G401 (cell line): ENCODE results near the gene NADK2. TPM values are rescaled to one million over a fixed set of nuclear protein-coding genes. Genes with fewer than 3 reads are reported as not detected.
A peak's percentile ranks its signal among the peaks of the same experiment; 100 is the strongest.
"Not testable (repeated sequence)": the region's sequence is repeated elsewhere in the genome, so short reads cannot be mapped to it uniquely, and the experiment has no call there.

Source experiments
- DNase-seq: peaks from one replicate; pipeline ENCODE4 v3.0.0-alpha.2; 2015; ENCODE audit warnings: low spot score
- in situ Hi-C: cut with HindIII; loops from 2 replicates; pipeline ENCODE4 v1.10.0; 2016; ENCODE audit warnings: low sequenced_read_pairs, mixed read lengths
- total RNA-seq: library from RNA; depleted of rRNA; stranded (reverse); fragments of >200 nt; shearing (Covaris generic); gene quantifications from 2 replicates; pipeline ENCODE4 v1.2.3, GENCODE V29; 2014; rRNA removed

NADK2 gene, protein sequence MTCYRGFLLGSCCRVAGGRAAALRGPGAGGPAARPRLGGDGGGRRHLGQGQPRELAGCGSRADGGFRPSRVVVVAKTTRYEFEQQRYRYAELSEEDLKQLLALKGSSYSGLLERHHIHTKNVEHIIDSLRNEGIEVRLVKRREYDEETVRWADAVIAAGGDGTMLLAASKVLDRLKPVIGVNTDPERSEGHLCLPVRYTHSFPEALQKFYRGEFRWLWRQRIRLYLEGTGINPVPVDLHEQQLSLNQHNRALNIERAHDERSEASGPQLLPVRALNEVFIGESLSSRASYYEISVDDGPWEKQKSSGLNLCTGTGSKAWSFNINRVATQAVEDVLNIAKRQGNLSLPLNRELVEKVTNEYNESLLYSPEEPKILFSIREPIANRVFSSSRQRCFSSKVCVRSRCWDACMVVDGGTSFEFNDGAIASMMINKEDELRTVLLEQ
- 30.6 and 37.4 TPM in 2 replicates for total RNA-seq

DNA sequence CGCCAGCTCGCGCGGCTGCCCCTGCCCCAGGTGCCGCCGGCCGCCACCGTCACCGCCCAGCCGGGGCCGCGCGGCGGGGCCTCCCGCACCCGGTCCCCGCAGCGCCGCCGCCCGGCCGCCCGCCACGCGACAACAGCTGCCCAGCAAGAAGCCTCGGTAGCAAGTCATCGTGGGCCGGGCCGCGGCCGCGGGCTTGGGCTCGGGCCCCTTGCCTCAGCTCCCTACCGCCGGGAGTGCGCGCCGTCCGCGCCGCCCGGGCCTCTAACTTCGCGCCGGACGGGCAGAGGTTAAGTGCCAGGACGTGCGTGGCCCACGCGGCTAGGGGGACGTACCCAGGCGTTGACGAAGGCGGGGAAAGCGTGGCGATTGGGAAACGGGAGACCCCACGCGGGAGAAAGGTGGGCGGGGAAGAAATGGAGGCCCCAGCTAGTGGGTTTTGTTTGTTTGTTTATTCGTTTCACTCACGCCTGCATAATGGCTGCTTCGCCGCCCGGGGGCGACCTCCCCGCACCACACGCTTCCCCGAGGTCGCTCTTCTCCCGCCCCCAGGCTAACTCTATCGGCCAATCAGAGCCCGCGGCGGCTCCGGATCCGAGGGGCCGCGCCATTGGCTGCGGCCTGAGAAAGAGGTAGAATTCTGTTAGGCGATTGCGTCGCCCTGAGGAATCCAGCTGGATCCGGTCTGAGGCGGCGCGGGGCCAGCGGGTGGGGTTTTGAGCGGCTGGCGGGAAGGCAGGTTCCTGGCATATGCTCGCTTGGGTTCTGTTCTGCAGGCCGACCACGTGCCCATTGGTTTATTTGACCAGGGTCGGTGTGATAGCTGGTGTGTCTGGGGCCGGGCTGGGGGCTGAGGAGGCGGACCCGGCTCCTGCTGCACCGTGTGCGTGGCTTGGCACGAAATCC is at the start of gene NADK2:
NADK2 (minus strand) TSS at position 295 of the 903 bp plus-strand sequence; CDS start at position 168, 127 bp downstream.
- in situ Hi-C loops, result no loop called here
- DNase-seq, result peak; percentile 97

DNA sequence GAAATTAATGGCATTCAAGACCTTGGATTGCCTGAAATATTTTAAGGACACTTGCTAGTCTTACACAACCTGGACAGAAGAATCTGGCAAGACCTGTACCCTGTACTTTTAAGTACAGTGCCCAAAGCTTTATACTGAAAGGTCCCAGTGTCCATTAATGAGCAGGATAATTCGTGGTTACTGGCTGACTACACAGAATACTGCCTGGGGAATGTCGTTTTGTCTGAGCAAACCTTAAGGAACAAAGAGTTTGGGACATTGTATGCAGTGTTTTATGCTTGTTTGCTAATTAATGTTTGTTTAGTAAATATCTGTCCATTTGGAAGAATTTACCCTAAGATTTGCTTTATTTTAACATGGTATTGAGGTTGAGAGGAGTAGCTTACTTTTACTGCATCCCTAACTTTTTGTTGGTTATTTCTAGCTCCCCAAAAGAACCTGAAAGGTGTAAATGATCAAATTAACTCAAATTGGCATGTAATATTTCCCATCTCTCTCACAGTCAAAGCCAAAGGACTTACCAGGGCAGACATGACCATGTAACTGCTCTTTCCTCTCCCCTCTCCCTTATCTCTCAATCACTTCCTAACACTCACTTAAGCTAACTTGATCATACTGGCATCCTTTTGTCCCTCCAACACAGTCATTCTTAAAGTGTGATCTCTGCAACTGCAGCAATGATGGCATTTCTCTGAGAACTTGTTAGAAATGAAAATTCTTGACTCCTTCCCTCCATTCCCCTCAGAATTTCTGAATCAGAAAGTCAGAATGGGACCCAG is 44.3 kb upstream of the NADK2 start:
- DNase-seq, result no peak
- in situ Hi-C loops, result no loop called here

DNA sequence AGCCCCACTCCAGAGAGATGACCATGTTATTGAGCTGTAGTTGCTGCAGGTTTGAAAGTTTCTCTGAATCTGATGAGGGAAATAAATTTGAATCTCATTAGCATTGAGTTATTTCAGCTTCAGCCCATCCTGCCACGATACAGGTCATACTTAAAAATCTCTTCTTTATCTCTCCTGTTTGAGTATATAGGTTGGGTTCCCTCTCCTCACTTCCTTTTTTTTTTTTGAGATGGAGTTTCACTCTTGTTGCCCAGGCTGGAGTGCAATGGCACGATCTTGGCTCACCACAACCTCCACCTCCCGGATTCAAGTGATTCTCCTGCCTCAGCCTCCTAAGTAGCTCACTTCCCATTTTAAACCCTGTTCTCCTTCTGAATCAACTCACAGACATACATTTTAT is 42.0 kb upstream of the NADK2 start:
- DNase-seq, in situ Hi-C loops: not testable (repeated sequence)

DNA sequence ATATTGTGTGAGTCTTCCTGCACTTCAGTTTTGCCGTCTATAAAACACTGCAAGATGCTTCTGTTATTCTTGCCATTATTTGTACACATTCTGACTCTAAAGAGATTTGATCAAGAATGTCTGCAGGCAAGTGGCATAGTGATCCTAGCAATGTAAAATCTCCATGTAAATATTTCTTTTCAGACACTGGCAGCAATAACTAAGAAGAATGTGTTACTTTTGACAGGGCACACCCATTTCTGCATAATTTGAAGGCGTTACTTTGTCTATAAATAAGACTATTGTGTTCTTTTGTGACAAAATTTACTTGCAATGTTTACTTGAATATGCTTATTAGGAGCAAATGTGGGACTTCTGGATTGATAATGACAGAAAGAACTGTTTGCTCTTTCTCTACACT is 39.9 kb upstream of the NADK2 start:
- in situ Hi-C loops, result no loop called here
- DNase-seq, result no peak

DNA sequence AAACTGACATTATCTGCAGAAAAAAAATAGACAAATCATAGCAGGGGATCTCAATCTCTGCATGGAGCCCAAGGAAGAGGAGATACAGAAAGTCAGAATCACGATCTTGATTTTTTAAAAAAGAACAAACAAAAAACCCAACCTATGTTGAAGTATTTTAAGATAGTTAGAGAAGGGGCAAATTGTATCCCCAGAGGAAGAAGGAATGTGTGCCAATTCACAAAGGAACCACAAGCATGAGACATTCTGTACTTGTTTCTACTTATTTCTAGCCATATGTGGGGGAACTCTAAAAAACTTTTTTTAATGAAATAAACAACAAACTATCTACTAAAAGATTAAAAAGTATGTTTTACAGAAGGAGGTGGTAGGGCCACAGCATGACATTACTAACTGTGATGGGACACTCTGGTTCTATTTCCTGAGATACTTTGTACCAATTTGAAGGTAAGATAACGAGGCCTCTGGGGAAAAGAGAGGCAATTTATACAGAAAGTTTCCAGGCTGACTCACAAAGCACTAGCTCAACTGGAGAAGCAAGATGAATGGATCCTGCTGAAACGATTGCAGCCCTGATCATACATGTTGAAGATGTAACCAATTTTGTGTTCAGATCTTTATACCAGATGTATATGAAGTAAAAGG is 37.5 kb upstream of the NADK2 start:
- in situ Hi-C loops, result no loop called here
- DNase-seq, result no peak

DNA sequence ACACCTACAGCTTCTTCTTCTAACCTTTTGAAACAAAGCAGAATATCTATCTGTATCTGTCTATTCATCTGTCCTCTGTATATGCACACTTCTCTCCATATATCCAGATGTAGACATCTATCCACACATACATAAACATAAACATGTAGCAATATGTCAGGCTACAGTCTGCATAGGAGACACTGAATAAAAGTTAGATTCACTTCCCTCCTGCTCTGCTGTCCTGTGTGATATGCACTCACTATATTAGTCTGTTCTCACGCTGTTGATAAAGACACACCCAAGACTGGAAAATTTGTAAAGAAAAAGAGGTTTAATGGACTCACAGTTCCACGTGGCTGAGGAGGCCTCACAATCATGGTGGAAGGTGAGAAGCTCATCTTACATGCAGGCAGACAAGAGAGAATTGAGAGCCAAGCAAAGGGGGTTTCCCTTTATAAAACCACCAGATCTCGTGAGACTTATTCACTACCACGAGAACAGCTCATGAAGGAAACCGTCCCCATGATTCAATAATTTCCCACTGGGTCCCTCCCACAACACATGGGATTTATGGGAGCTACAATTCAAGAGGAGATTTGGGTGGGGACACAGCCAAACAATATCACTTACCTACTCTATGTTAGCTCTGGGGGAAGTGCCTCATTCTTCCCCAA is 35.9 kb upstream of the NADK2 start:
- no peak for DNase-seq
- in situ Hi-C loops, result no loop called here

DNA sequence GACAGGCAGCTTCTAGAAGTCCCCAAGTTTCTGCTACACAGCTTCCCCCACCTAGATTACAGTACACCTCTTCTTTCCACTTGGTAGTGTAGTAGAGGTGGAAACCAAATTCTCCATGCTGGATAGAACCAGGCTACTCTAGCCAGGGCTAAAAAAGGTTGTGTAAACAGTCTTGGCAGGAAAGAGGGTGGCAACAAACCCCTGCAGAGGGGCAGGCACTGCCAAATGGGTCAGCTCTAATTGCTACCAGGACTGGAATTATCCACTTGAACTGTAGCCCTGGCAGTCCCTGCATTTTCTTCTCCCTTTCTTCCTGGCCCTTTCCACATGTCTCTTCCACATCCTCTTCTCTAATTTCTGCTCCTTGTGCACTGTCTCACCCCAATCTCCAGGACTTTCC is 35.1 kb upstream of the NADK2 start:
- DNase-seq, result peak; percentile 93
- in situ Hi-C loops, result no loop called here

DNA sequence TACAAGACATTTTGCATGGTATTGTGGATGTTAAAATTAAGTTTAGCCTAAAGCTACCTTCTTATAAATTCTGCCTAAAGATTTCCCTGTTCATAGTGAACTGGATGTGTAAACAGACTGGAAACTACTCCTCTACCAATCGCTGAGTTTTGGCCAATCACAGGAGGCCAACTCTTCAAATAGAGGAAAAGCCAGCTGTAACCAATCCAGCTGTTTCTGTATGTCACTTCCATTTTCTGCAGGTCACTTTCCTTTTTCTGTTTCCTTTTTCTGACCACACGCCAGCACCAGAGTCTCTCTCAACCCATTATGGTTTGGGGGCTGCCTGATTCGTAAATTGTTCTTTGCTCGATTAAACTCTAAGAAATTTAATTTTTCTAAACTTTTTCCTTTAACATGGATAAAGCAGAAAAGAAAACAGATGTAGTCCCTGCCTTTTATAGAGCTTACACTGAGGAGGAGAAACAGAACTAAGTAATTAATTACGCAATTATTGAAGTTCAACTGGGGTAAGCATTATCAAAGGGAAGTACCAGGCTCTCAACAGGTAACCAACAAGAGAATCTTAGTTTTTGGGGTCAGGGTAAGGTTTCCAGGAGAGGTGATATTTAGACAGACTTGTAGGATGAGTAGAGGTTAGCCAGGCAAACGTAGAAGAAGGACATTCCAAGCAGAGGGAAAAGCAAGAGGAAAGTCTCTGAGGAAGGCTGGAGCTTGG is 32.2 kb upstream of the NADK2 start:
- no peak for DNase-seq
- in situ Hi-C loops, result no loop called here

DNA sequence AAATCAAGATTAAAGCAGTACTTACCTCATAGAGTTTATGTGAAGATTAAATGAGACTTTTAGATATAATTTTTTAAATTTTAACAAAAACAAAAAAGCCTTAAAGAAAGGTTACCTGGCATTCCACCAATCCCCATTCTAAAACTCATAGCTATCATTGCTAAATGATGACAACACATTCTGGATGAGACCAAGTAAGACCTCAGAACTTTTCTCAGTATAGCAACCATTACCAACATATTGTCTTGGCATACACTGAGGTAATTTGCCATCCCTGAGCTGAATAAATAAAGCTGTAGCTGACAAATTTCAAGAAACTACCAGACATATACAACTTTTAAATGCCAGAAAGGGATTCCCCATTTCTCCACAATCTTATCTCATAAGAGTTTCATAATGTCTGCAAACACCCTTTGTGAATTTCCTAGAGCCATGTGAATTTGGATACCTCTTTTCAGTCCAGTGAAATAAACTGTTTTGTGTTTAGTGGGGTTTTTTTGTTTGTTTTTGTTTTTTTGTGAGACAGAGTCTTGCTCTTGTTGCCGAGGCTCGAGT is 30.5 kb upstream of the NADK2 start:
- DNase-seq, result no peak
- in situ Hi-C loops, result no loop called here

DNA sequence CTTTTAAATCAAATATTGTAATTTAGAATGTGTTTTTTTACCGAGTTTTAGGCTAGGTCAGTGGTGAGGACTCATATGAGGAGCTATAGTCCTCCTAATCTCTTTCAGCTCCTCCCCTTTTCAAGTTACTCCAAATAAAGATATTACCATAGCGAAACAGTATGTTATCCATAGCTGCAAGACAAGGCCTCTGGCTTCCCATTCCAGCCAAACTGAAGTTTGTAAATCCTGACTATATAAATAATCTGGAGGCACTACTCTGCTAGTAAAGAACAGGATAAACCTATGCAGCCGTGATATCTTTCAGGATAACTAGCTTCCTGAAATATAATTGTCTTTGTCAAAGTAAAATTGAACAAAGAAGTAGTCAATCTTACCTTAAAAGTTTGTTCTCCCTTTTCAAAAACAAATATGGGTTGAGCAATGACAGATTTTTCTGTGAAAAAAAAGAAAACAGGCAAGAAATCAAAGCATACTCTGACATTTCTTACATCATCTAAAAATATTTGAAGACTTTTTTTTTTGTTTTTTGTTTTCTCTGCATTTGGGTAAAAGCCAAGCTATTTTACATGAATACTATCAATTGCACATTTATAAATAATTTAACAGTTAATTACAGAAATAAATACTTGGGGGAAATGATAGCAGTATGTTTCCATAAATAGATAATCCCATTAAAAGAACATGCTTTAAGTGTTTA is 29.3 kb upstream of the NADK2 start:
- in situ Hi-C loops, result no loop called here
- no peak for DNase-seq

DNA sequence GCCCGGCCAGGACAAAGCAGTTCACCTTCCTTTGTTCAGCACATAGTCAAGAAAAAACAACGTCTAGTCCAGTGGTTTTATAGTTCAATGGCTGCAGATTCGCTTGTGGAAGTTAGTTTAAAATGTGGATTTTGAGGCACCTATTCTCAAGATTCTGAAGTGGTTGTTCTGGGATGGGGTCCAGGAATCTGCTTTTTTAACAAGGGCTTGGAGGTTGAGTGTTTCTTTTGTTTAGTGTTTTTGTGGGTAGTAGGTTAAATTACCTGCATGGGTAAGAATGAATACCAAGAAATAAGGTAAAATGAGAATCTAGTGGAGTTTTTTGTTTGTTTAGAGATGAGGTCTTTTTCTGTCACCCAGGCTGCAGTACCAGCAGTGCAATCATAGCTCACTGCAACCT is 28.4 kb upstream of the NADK2 start:
- in situ Hi-C loops, result no loop called here
- no peak for DNase-seq

DNA sequence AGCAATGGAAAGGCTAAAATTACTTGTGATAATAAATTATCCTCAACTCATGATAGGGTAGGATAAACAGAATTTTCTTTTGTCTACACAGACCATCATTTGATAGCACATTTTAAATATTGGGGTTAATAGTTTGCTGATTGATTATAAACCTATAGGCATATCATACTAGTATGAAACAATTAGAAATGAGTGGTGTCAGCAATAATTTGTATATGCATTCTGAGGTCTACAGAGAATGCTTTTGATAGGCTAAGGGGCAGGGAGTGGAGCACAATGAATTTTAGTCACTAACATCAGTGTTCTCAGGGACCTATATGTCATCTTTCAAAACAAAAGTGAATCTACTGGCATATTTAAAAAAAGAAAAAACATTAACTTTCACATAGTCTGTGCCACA is 27.8 kb upstream of the NADK2 start:
- DNase-seq, result no peak
- in situ Hi-C loops, result no loop called here

DNA sequence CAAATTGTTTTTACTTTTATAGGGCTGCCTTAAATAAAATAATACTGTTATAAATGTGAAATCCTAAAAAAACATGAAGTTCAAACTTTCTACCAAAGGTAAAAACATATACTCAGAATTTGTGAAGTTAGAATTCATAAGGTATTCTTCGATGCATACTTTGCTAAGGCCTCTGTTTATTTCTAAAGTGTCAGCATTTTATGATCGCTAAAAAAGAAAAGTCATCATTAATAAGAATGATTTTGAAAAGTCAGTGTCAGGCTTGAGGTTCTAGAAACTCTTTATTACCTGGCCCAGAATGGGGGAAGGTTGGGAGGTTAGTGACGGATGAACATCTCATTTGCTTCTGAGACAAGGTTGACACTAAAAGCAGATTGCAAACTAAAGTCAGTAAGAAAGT is 26.2 kb upstream of the NADK2 start:
- in situ Hi-C loops, result no loop called here
- DNase-seq, result no peak

DNA sequence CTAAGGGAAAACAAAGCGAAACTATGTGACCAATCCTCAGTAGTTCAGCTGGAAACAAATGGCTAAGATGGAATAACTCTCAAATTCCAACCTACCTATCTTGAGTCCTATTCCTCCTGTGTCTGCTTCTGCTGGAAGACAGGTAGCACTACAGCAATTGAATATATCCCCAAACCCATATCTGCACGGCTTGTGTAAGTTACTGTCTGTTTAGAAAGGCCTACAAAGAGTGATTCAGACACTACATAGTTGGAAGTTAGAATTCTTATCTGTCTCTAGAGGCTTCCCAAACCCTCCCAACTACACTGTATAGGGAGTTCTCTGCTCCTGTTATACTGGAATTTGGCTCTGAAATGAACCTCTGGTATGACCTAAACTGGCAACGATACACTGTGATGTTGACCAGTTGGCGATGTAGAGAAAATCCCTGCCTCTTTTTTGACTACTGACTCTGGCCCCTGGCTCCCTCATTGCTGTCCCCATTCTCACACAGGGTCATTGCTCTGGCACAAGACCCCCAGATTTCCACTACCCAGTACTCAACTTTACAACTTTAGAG is 22.6 kb upstream of the NADK2 start:
- in situ Hi-C loops, result no loop called here
- DNase-seq, result no peak

DNA sequence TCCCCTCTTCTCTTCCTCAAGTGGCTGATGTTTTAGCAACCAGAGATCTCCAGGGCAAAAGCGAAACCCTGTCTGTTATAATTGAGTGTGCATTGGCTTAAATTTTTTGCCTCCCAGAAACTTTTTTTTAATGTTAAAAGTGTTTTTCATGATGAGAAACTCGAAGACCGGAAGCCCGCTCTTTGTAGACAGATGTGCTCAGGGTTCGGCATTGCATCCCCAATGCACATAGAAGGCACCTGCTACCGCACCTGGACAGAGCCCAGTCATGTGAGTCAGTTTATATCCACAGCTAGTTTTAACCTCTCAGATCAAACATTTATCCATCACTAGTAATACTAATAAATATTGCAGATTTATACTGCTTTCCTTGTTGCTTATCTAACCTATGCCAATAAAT is 19.5 kb upstream of the NADK2 start:
- in situ Hi-C loops, result no loop called here
- DNase-seq, result no peak

DNA sequence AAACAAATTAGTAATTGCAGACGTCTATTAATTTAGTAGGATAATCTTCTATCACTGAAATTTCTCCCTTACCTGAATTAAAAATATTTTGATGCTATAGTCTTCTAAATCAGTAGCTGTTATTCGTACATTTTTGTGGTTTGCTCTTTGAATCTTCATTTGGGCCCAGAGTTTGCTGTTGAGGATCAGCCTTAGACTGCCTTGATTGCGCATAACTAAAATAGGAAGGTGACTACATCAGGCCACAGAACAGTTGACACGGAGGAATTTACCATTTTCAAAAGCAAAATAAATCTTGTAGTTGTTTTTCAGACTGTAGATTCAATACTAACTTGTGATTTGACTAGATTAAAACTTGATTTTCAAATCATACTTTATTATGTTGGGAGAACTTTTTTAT is 11.8 kb upstream of the NADK2 start:
- in situ Hi-C loops, result no loop called here
- no peak for DNase-seq
